GM12878 (cell line): ENCODE measurements around the gene KPNA4. TPM values are rescaled to one million over a fixed set of nuclear protein-coding genes. Genes with fewer than 3 reads are reported as not detected.

Experiments used
- ATAC-seq: fragments of 200-7000 bp; cut with Tn5 transposase; 3 replicates; pipeline ENCODE4 v1.9.1; 2020; ENCODE audit warnings: mild to moderate bottlenecking, moderate library complexity
- BruUV-seq: library from RNA; stranded (reverse); fragments of 400-500 nt; replicated peaks from 2 replicates; lab custom pipeline; 2021; lab: Mats Ljungman, UMichigan
- CTCF ChIA-PET: fragments of 300-600 bp; sonication (Branson Sonifier 250); formaldehyde crosslinking; extraction: SDS; loops from one replicate; lab custom pipeline; 2021; ENCODE audit warnings: inconsistent platforms; lab: Yijun Ruan, JAX
- POLR2A ChIA-PET: fragments of 350-600 bp; formaldehyde crosslinking; extraction: SDS; loops from one replicate; lab custom pipeline; 2021; ENCODE audit warnings: inconsistent platforms; lab: Charles Lee
- RAD21 ChIA-PET: fragments of 300-600 bp; sonication (Branson Sonifier 250); formaldehyde crosslinking; loops from one replicate; lab custom pipeline; 2023; ENCODE audit warnings: antibody characterized with exemption; ENCODE audit not compliant: unreplicated experiment; lab: Charles Lee
- SMC1A ChIA-PET: fragments of 300-600 bp; sonication (Branson Sonifier 250); formaldehyde crosslinking; loops from one replicate; lab custom pipeline; 2023; ENCODE audit not compliant: unreplicated experiment, uncharacterized antibody; lab: Charles Lee
- DNase-seq: peaks from one replicate; pipeline ENCODE4 v3.0.0-alpha.2; 2011; ENCODE audit warnings: low read depth, low spot score
- FAIRE-seq: peaks from 3 replicates; lab custom pipeline; 2011; peaks lifted over from hg19 to GRCh38; lab: Jason Lieb, UNC
- H2AFZ ChIP-seq: 2 replicates; pipeline ENCODE4 v1.6.0; 2011; ENCODE audit warnings: low read depth, low read length, control low read depth; ENCODE audit not compliant: control insufficient read depth
- H3K27ac ChIP-seq: 2 replicates; pipeline ENCODE4 v1.5.1; 2011; ENCODE audit warnings: control low read depth; ENCODE audit not compliant: control insufficient read depth, insufficient read depth
- H3K27me3 ChIP-seq, 2 experiments: replicated peaks in 1 of 2; 2 replicates each; pipeline versions ENCODE4 v1.6.0 to v1.6.1; 2011; ENCODE audit warnings: low read length in 1 of 2; ENCODE audit not compliant: control insufficient read depth in 2 of 2, insufficient read depth in 2 of 2
- H3K36me3 ChIP-seq, 2 experiments: 2 replicates each; pipeline ENCODE4 v1.5.1; 2011; ENCODE audit warnings: low read length in 1 of 2; ENCODE audit not compliant: control insufficient read depth in 2 of 2, insufficient read depth in 2 of 2
- H3K4me1 ChIP-seq: 2 replicates; pipeline ENCODE4 v1.6.1; 2011; ENCODE audit warnings: mild to moderate bottlenecking, low read length, moderate library complexity, mixed read lengths; ENCODE audit not compliant: control insufficient read depth, insufficient read depth
- H3K4me2 ChIP-seq: 2 replicates; pipeline ENCODE4 v1.6.0; 2011; ENCODE audit warnings: control low read depth; ENCODE audit not compliant: control insufficient read depth, insufficient read depth
- H3K4me3 ChIP-seq: fragments of 200-600 bp; sonication (generic); 2 replicates; pipeline ENCODE4 v1.5.1; 2016
- H3K79me2 ChIP-seq: 2 replicates; pipeline ENCODE4 v1.6.0; 2011; ENCODE audit warnings: low read length; ENCODE audit not compliant: control insufficient read depth, insufficient read depth
- H3K9ac ChIP-seq: 2 replicates; pipeline ENCODE4 v1.8.0; 2011; ENCODE audit warnings: low read length, control low read depth, mixed read lengths; ENCODE audit not compliant: control insufficient read depth, insufficient read depth
- H3K9me3 ChIP-seq: replicated peaks from 3 replicates; pipeline ENCODE4 v1.5.1; 2011; ENCODE audit warnings: mild to moderate bottlenecking, low read length; ENCODE audit not compliant: control insufficient read depth, insufficient read depth
- H4K20me1 ChIP-seq: 2 replicates; pipeline ENCODE4 v1.6.0; 2011; ENCODE audit not compliant: control insufficient read depth, insufficient read depth
- ATF3 ChIP-seq: IDR thresholded peaks from 2 replicates; pipeline ENCODE4 v1.6.1; 2011; ENCODE audit warnings: low read depth, mild to moderate bottlenecking, low read length, moderate library complexity, borderline replicate concordance; ENCODE audit errors: extremely low read depth
- BCL11A ChIP-seq: IDR thresholded peaks from 2 replicates; pipeline ENCODE4 v1.6.1; 2011; ENCODE audit warnings: low read depth, low read length
- CREB1 ChIP-seq: IDR thresholded peaks from 2 replicates; pipeline ENCODE4 v1.6.1; 2012; ENCODE audit warnings: low read depth, mild to moderate bottlenecking, inconsistent platforms
- KLF5 ChIP-seq: fragments of 450-650 bp; IDR thresholded peaks from 2 replicates; pipeline ENCODE4 v1.6.1; 2014; ENCODE audit warnings: mild to moderate bottlenecking; ENCODE audit not compliant: partially characterized antibody
- NR2C1 ChIP-seq: fragments of 450-650 bp; IDR thresholded peaks from 2 replicates; pipeline ENCODE4 v1.6.1; 2017; ENCODE audit warnings: antibody characterized with exemption, mild to moderate bottlenecking, moderate library complexity
- POLR2A ChIP-seq: IDR thresholded peaks from 2 replicates; pipeline ENCODE4 v1.6.1; 2011; ENCODE audit warnings: low read depth, mild to moderate bottlenecking, low read length
- POU2F2 ChIP-seq: IDR thresholded peaks from 3 replicates; pipeline ENCODE4 v1.6.1; 2011; ENCODE audit warnings: low read depth, mild to moderate bottlenecking, low read length, borderline replicate concordance
- RCOR1 ChIP-seq: conservative IDR thresholded peaks from 2 replicates; pipeline ENCODE4 v1.6.1; 2012; ENCODE audit warnings: low read depth, low read length, improper control_type of control experiment
- SMAD5 ChIP-seq: IDR thresholded peaks from 2 replicates; pipeline ENCODE4 v1.6.1; 2016; ENCODE audit warnings: antibody characterized with exemption, low read depth
- TBL1XR1 ChIP-seq: IDR thresholded peaks from 2 replicates; pipeline ENCODE4 v1.6.1; 2012; ENCODE audit warnings: low read depth, low read length, improper control_type of control experiment
- ZBED1 ChIP-seq: IDR thresholded peaks from 2 replicates; pipeline ENCODE4 v1.6.1; 2016; ENCODE audit warnings: borderline replicate concordance
- ZBTB33 ChIP-seq: fragments of 450-650 bp; IDR thresholded peaks from 2 replicates; pipeline ENCODE4 v1.6.1; 2017; ENCODE audit warnings: mild to moderate bottlenecking
- ZNF24 ChIP-seq: fragments of 450-650 bp; IDR thresholded peaks from 2 replicates; pipeline ENCODE4 v1.6.1; 2017; ENCODE audit warnings: antibody characterized with exemption, mild to moderate bottlenecking
- ZNF592 ChIP-seq: fragments of 450-650 bp; IDR thresholded peaks from 2 replicates; pipeline ENCODE4 v1.6.1; 2017; ENCODE audit warnings: mild to moderate bottlenecking, moderate library complexity
- ZSCAN29 ChIP-seq: fragments of 450-650 bp; IDR thresholded peaks from 2 replicates; pipeline ENCODE4 v1.6.1; 2017; ENCODE audit warnings: mild to moderate bottlenecking, moderate library complexity
- WGBS: methylation state at CpG from one replicate; pipeline ENCODE4 v1.1.6; 2016; ENCODE audit warnings: low lambda C conversion rate; ENCODE audit not compliant: insufficient replicate concordance, insufficient coverage; ENCODE audit errors: missing lambda C conversion rate; 5-methylcytosine and 5-hydroxymethylcytosine counted together
- in situ Hi-C: fragments of 300-500 bp; cut with MboI; formaldehyde crosslinking; loops from 9 replicates; pipeline ENCODE4 v1.14.3; 2018; ENCODE audit warnings: mixed read lengths
- intact Hi-C: fragments of 100-400 bp; cut with micrococcal nuclease; formaldehyde crosslinking; loops from one replicate; pipeline ENCODE4 v1.14.2; 2022; ENCODE audit not compliant: unreplicated experiment
- polyA plus RNA-seq, 11 experiments: library from polyadenylated mRNA; depleted of rRNA in 4 of 11; unstranded in 6 of 11; stranded (reverse) in 5 of 11; fragments of >200 nt; fragmentation: Nextera tagmentation in 4 of 11; fragmentation: Illumina TruSeq in 1 of 11; extraction: Ambion mirVana in 4 of 11; extraction: Trizol in 1 of 11; gene quantifications; 1 replicate in 1 of 11; 2 replicates in 10 of 11; pipeline versions ENCODE4 v1.2.1 to v1.2.3, GENCODE V29; 2011 to 2016; ENCODE audit warnings: inconsistent platforms in 2 of 11, missing spikeins in 2 of 11, low read depth in 1 of 11
- total RNA-seq, 4 experiments: library from RNA; depleted of rRNA in 3 of 4; stranded (reverse); fragments of >200 nt in 3 of 4; fragmentation: Illumina TruSeq in 1 of 4; extraction: Trizol in 1 of 4; gene quantifications; 2 replicates each; pipeline versions ENCODE4 v1.2.1 to v1.2.3, GENCODE V29; 2013 to 2021

Gene KPNA4
- total and polyA plus RNA-seq, 10 of the 15 experiments (the other 5 are each of a cell fraction or from before 2014, with no cell fraction given), result 9.9 to 40.6 (median 18.1) TPM

GRCh38 chr3:160481856-160482255 lies 83.5 kb downstream of the KPNA4 start:
- no peak overlapping the region for H3K9ac ChIP-seq
- no peak for ATAC-seq
- WGBS, result 96% methylated on average over 6 of the region's 6 CpGs
- CTCF ChIA-PET, result interaction anchor here (1.1 to 1.8 kb wide), 2 partner anchors 15 to 319 kb away, joined by 3 to 6 read pairs; no protein-coding TSS in a partner anchor
- no peak overlapping the region for H3K27ac ChIP-seq
- in situ Hi-C loops (loop anchor here (10.0 kb wide), 1 partner anchor 317 kb away; no protein-coding TSS in a partner anchor), intact Hi-C loops (no loop called here)
- TF ChIP-seq KLF5 (no peak), ZSCAN29 (no peak), POLR2A (no peak), CREB1 (no peak), TBL1XR1 (no peak), ZBED1 (no peak), RCOR1 (no peak), POU2F2 (no peak), ATF3 (no peak), ZNF592 (no peak), NR2C1 (no peak), ZNF24 (no peak), BCL11A (no peak), ZBTB33 (no peak), SMAD5 (no peak)
- no peaks in the 10 kb centered on the region for H3K79me2 ChIP-seq
- POLR2A ChIA-PET, result no interaction called here
- SMC1A ChIA-PET, result interaction anchor here (1.1 to 1.5 kb wide), 2 partner anchors 211 to 449 kb away, joined by 4 to 6 read pairs; no protein-coding TSS in a partner anchor
- FAIRE-seq, result no peak
- peaks cover 3% of the 10 kb centered on the region; the same call in 1 of the 2 replicates for H3K4me1 ChIP-seq
- no peak overlapping the region for H3K4me2 ChIP-seq
- no peak overlapping the region for H3K4me3 ChIP-seq
- no peaks in the 10 kb centered on the region for H3K27me3 ChIP-seq
- no peak overlapping the region for H2AFZ ChIP-seq
- DNase-seq, result no peak
- RAD21 ChIA-PET, result no interaction called here
- BruUV-seq, result no TSS peak
- H3K9me3 ChIP-seq, result no peaks in the 10 kb centered on the region
- H4K20me1 ChIP-seq, result no peaks in the 10 kb centered on the region
- no peaks in the 10 kb centered on the region for H3K36me3 ChIP-seq
